Kidney glomerular epithelial cell (primary cell): ENCODE data around the gene VAX1.
"Not testable (repeated sequence)": the region's sequence is repeated elsewhere in the genome, so short reads cannot be mapped to it uniquely, and the experiment has no call there.

ENCODE experiments used
- DNase-seq: peaks from one replicate; lab custom pipeline; 2025; lab: John Stamatoyannopoulos, UW

Gene VAX1, protein sequence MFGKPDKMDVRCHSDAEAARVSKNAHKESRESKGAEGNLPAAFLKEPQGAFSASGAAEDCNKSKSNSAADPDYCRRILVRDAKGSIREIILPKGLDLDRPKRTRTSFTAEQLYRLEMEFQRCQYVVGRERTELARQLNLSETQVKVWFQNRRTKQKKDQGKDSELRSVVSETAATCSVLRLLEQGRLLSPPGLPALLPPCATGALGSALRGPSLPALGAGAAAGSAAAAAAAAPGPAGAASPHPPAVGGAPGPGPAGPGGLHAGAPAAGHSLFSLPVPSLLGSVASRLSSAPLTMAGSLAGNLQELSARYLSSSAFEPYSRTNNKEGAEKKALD

DNA sequence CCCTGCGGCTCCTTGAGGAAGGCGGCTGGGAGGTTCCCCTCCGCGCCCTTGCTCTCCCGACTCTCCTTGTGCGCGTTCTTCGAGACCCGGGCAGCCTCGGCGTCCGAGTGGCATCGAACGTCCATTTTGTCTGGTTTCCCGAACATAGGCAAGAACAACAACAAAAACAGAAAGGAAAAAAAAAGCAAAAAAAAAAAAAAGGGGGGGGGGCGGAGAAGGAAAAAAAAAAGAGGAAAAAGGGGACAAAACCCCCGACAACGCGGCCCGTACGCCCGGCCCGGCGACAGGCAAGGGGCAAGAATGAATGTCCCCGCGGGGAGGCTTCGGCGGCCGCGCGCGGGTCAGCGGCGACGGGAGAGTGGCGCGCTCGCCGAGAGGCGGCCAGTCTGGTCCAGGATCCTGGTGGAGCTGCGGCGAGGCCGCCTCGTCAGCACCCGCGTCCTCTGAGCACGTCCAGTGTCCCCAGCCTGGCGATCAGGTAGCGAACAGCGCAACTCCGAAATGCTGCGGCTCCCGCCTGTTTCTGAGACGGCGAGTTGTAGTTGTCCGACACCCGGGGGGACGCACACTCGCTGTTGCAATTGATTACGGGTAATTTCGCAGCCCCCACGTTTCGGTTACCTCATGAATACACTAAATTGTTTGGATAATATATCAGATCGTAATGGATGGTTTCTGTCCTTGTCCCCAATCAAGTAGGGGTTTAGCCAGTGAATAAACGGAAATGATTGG lies at the start of gene VAX1:
Gene VAX1, minus strand, starts transcription at position 360 of the 732 bp plus-strand sequence. Its CDS starts 214 bp downstream, at position 146.
- DNase-seq: no peak

GRCh38 chr10:117186832-117187615 lies 49.0 kb upstream of the VAX1 start:
- DNase-seq: peak; percentile 61

DNA sequence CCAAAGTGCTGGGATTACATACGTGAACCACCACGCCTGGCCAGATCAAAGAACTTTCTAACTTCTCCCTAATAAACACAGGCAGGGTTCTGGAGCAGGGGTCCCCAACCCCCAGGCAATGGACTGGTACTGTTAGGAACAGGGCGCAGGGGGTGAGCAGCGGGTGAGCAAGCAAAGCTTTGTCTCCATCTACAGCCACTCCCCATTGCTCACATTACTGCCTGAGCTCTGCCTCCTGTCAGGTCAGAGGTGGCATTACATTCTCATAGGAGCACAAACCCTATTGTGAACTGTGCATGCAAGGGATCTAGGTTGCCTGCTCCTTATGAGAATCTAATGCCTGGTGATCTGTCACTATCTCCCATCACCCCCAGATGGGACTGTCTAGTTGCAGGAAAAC lies 47.7 kb upstream of the VAX1 start:
- DNase-seq: not testable (repeated sequence)

DNA sequence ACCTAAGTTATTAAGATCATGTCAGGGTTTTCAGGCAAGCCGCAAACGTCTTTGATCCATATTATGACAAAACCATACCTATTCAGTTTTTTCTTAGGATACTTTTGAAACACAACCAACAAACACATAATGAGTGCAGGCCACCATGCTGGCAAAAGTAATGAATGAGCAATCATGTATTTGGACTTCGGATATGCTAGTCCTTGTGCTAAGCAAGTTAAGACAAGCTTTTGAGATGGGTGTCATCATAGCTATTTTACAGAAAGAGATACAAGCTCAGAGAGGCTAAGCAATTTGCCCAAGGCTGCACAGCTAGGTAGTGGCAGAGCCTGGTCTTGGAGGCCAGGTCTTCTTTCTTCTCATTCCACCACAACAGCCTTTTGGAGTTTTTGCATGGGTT lies 46.8 kb upstream of the VAX1 start:
- DNase-seq: no peak

GRCh38 chr10:117184296-117184695 lies 46.2 kb upstream of the VAX1 start:
- DNase-seq: no peak

GRCh38 chr10:117178190-117178589 lies 40.1 kb upstream of the VAX1 start:
- no peak for DNase-seq

- peak; percentile 63 for DNase-seq
Observed at GRCh38 chr10:117175901-117176534, 37.9 kb upstream of the VAX1 start.

- no peak for DNase-seq
Observed at GRCh38 chr10:117175215-117175900, 37.3 kb upstream of the VAX1 start.

- peak; percentile 69 for DNase-seq
Observed at GRCh38 chr10:117174439-117175214, 36.6 kb upstream of the VAX1 start.

DNA sequence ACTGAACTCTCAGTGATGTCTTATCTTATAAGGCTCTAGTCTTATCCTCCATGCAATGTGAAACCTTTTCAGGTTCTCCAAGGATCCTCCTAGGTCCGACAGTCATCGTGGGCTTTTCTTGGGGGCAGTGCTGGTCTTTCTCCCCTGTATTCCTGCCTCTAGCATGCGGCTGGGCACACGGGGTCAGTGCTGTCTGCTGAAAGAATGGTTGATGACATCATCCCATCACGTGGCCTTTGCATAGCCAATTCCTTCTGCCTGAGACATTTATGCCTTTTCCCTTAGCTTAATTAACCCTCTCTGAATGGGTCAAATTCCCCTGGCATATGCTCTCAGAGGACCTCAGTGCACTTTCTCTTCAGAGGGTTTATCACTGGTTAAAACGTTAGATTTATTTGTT lies 32.2 kb upstream of the VAX1 start:
- DNase-seq: no peak

DNA sequence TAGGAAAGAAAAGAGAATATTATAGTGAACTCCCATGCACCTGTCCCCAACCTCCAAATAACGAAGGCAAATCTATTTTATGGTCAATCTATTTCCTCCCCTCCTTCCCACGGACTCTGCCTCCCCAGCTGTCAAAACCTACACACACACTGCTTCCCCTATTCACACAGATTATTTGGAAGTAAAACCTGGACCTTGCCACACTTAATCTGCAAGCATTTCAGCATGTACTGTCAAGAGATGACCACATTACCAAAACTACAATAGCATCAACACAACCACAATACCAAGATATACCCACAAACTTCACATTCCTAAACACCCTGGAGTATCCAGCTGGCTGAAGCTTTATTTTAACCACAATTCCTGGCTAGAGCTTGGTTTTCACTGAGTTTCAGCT lies 31.4 kb upstream of the VAX1 start:
- DNase-seq: no peak

GRCh38 chr10:117168729-117169128 lies 30.7 kb upstream of the VAX1 start:
- DNase-seq: no peak

- peak; percentile 51 for DNase-seq
Observed at GRCh38 chr10:117167789-117168674, 30.0 kb upstream of the VAX1 start.

- no peak for DNase-seq
Observed at GRCh38 chr10:117167346-117167788, 29.3 kb upstream of the VAX1 start.

- DNase-seq: no peak
Observed at GRCh38 chr10:117166418-117167345, 28.6 kb upstream of the VAX1 start.

DNA sequence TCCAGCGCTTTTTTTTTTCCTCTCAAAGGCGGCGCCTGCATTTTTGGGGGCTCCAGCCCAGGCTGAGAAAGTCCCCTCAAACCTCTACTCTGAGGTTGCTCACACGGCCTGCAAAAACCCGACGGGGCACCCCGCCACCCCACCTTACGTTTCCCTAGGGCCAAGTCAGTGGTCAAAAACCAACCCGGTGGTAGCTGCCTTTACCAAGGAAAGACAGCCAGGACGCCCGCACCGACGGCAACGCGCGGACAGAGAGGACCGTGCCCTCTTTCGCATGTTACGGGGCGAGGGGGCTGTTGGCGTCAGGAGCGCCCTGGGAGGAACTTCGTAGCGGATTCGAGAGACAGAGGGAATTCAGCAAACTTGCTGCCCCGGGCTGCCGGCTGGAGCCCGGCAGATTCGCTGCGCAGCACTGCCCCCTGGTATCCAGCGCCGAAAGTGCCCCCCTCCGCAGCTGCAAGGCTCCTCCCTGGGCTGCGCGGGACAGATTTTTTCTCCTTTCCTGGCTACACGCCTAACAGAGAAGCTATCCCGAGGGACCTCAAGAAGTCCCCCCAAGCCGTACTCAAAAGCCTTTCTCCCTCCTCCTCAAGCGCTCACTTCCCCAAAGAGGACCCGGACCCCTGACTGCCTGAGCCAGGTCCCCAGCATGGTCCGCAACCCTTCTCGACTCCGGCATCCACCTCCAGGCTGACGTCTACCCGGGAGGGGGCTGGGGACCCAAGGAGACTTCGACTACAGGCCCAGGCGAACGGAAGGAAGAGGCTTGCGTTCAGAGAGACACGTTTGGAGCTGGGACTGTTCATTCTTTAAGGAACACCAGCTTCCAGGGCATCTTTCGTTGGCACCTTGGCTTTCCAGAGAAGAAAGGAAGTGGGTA lies 27.7 kb upstream of the VAX1 start:
- no peak for DNase-seq
